Endometrial microvascular endothelial cells (primary cell): ENCODE results near the gene ZNF786. TPM values are rescaled to one million over a fixed set of nuclear protein-coding genes. Genes with fewer than 3 reads are reported as not detected.
"Not testable (repeated sequence)": the region's sequence is repeated elsewhere in the genome, so short reads cannot be mapped to it uniquely, and the experiment has no call there.

Experiments
- in situ Hi-C: cut with HindIII; loops from 2 replicates; pipeline ENCODE4 v1.10.0; 2017; ENCODE audit warnings: low sequenced_read_pairs, low pct_unique_long_range_greater_than_20kb; ENCODE audit errors: inconsistent ontology term
- total RNA-seq: library from RNA; depleted of rRNA; stranded (reverse); fragments of >200 nt; gene quantifications from one replicate; pipeline ENCODE4 v1.2.3, GENCODE V29; 2015; ENCODE audit errors: inconsistent ontology term

The ZNF786 gene
- total RNA-seq, 1 donor from 2014 or later = 4.6 TPM

DNA sequence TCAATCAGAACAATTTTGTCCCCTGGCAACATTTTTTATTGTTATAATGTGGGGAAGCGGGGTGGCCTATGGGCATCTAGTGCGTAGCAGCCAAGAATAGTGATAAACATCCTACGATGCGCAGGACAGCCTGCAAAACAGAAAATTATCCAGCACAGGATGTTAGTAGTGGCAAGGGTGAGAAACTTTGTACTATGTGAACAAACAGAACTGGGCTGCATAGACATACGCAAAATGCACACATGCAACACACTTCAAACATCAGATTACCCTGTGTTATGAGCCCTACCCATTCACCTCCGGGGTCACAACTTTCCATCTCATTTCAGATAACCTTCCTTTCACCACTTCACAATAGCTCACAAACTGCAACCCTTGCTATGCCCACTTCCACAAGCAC is 3.1 kb downstream of the ZNF786 start:
- in situ Hi-C loops = no loop called here

DNA sequence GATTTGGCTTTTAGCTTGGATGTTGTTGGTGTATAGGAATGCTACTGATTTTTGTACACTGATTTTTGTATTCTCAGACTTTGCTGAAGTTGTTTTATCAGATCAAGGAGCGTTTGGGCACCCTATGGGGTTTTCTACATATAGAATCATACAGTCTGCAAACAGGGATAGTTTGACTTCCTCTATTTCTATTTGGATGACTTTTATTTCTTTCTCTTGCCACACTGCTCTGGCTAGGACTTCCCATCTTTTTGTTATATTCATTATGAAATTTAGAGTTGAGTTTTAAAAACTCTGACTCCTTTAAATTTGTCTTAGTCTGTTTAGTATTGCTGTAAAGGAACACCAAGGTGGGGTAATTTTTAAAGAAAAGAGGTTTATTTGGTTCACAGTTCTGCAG is 4.7 kb downstream of the ZNF786 start:
- in situ Hi-C loops = no loop called here

DNA sequence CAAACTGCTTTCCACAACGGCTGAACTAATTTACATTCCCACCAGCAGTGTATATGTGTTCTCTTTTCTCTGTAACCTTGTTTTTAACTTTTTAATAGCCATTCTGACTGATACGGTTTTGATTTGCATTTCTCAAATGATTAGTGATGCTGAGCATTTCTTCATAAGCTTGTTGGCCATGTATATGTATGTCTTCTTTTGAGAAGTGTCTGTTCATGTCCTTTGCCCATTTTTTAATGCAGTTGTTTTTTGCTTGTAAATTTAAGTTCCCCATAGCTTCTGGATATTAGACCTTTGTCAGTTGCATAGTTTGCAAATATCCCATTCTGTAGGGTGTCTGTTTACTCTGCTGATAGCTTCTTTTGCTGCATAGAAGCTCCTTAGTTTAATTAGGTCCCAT is 6.1 kb downstream of the ZNF786 start:
- in situ Hi-C loops = no loop called here

DNA sequence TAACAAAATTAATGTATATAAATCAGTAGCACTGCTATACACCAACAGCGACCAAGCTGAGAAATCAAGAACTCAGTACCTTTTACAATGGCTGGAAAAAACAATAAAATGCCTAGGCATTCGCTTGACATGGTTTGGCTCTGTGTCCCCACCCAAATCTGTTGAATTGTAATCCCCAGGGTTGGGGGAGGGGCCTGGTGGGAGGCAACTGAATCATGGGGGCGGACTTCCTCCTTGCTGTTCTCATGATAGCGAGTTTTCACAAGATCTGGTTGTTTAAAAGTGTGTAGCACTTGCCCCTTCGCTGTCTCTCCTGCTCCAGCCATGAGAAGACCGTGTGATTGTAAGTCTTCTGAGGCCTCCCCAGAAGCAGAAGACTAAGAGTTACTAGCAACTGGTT is 8.6 kb downstream of the ZNF786 start:
- in situ Hi-C loops = no loop called here

DNA sequence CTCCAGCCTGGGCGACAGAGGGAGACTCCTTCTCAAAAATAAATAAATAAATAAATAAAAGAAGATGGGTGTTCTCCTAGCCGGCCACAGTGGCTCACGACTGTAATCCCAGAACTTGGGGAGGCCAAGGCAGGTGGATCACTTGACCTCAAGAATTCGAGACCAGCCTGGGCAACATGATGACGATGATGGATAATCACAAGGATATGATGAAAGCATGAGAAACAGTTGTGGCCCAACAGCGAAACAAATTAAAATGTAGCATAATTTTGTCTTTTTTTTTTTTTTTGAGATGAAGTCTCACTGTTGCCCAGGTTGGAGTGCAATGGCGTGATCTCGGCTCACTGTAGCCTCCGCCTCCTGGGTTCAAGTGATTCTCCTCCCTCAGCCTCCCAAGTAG is 12.9 kb downstream of the ZNF786 start:
- in situ Hi-C loops = no loop called here

DNA sequence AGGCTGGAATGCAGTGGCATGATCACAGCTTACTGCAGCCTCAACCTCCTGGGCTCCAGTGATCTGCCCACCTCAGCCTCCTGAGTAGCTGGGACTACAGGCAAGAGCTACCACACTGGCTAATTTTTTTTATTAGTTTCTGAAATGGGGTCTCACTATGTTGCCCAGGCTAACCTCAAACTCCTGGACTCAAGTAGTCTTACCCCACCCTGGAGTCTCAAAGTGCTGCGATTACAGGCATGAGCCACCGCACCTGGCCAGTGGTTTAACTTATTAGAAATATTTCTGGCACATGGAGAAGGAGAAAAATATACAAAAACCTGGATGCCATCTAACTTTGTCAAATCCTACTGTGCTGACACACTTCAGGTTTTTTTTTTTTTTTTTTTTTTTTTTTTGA is 15.2 kb downstream of the ZNF786 start:
- in situ Hi-C loops = no loop called here

DNA sequence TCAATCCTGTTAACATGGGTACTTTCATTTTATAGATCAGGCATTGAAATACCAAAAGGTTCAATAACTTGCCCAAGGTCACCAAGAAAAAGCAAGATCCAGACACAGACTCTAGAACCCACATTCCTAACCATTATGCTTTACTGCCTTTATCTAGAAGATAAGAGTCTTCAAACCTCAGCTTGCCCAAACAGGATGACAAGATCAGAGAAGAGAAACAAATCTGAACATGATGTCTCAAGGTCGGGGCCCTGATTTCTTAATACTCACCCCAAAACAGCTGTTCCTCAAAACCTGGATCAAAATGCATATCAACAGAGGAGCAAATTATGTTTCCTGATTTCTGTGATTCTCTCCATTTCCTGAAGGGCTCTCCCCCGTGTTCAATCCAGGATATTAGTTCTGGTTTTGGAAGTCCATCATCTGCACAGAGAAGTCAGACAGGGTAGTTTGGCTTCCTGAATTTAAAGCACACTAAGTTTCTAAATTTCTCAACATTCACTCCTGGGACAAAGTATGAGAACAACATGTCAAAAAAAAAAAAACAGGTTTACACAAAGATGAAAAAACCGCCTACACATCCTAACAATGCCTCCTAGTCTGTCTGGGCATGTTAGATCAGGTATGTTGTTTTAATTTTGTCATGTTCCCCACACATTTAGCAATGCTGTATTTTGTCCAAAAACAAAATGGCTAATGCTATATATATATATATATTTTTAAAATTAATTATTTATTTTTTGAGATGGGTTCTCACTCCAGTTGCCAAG is 16.2 kb downstream of the ZNF786 start:
- in situ Hi-C loops = no loop called here

DNA sequence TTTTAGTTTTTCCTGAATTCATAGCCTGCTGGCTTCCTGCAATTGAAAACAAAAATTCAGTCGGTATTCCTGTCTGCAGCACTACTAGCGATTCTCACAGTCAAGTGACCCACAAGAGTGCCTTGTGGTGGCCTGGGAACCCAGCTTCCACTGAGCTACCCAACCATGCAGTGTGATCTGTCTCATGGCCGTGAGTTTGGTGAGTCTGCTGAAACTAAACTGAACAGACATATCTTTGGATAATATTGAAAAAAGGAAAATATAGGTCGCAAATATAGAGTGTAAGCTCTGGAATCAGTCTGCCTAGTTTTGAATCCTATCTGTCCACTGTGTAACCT is 18.1 kb downstream of the ZNF786 start:
- in situ Hi-C loops = no loop called here

DNA sequence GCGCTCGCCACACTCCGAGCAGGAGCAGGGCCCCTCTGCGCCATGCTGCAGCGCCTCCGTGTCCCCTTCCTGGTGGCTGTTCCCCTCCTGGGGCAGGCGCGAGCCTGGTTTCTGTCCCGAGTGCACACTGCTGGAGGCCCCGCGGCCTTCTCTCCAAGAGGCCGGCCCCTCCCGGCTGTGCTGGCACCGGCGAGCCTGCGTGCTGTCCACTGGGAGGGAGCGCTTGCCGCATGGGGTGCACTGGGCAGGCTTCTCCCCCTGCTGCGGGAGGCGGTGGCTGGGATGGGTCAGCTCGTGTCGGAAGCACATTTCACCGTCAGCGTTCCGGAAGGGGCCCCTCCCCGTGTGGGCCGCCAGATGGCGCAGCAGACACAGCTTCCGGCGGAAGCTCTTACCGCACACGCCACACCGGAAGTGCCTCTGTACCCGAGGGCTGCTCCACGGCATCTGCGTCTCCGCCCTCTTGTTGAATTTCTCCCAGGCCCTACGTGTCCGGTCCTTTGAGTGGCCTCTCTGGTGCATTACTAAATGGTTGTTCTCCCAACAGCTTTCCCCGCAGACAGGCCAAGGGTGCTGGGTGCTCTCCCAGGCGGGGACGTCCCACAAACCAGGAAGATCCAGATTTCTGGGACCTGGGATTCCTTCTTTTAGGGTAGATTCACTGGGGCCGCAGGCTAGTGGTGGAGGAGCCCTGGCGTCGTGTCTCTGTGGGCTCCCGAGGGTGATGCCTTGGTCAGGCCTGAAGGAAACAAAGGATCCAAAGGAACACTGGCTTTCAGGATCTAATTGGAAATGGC is 18.7 kb downstream of the ZNF786 start:
- in situ Hi-C loops = no loop called here

DNA sequence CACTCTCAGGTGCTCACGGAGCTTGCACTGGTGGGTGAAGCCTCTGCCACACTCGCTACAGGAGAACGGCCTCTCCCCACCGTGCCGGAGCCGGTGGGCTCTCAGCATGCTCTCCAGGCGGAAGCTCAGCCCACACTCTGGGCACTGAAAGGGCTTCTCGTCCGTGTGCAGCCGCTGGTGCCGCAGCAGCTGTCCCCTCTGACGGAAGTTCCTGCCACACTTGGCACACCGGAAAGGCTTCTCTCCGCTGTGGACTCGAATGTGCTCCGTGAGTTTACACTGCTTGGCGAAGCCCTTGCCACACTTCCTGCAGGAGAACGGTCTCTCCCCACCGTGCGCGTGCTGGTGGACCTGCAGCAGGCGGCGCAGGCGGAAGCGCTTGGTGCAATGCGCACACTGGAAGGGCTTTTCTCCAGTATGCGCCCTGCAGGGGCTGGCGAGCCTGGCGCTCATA is 19.3 kb downstream of the ZNF786 start:
- in situ Hi-C loops = no loop called here

DNA sequence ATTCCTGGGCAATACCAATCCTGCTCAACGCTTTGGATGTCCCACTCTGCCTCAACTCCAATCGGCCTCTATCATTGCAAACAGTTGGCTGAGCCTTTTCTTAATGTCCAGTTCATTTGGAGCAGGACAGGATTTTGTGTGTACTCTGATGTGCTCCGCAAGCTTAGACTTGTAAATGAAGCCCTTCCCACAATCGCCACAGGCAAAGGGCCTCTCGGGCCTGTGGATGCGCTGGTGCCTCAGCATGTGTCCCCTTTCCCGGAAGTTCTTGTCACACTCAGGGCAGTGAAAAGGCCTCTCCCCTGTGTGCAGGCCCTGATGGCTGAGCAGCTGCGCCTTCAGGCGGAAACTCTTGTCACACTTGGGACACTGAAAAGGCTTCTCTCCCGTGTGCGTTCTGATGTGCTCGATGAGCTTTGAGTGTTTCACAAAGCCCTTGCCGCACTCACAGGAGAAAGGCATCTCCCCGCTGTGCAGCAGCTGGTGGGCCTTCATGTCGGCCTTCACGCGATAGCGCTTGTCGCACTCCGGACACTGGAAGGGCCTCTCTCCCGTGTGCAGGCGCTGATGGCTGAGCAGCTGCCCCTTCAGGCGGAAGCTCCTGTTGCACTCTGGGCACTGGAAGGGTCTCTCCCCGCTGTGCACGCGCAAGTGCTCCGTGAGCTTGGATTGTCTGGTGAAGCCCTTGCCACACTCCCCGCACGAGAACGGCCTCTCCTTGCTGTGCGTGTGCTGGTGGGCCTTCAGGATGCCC is 20.0 kb downstream of the ZNF786 start:
- in situ Hi-C loops = no loop called here

DNA sequence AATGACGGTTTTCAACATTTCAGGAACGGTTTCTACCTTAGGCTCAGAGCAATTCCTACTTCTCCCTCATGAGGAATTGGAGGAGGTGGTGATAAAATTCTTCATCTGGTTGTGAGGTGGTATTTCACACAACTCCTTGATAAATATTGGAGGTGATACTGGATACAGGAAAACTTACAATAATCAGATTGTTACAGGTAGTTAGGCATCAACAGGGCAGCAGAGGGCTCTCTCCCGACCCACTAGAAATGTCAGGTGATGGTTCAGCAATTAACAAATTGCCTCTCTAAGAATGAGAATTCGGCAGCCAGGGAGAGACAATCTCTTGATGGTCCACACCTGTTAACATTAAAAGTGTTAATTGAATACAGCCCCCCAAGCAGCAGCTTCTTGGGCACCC is 22.6 kb downstream of the ZNF786 start:
- in situ Hi-C loops = no loop called here

DNA sequence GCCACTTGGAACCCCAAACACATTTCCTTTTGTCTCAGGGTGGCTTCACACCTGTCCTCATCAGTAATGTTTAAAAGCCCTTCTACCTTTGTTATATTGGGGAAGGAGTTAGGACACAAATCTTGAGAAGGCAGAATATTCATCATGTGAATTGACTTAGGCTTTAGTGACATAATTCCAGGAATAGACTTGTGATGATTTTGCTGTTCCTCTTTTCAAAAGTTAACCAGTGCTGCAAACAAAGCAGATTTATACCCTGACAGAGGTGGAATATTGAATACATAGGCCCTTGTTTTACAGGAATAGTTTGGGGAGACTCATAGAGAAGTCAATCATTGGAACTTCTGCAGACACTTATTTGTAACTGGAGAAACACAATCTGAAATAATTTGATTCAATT is 27.0 kb downstream of the ZNF786 start:
- in situ Hi-C loops = no loop called here

DNA sequence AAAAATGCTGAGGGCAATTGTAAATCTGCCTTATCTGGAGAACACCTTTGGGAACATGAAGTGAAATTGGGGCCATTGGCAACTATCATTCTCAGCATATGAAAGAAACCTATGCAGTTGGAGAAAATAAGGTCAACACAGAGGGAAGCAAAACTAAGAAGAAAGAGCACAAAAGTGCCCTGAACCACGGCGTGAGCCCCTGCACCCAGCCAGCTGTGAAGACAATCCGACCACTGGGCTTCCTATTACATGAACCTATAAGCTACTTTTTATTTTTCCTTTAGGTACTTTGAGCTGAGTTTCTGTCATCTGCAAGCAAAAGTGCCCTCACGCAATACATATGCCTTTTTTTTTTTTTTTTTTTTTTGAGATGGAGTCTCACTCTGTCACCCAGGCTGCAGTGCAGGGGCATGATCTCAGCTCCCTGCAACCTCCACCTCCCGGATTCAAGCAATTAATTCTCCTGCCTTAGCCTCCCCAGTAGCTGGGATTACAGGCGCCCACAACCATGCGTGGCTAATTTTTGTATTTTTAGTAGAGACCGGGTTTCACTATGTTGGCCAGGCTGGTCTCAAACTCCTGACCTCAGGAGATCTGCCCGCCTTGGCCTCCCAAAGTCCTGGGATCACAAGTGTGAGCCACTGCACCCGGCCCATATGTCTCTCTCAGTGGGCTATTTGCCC is 28.2 kb downstream of the ZNF786 start:
- in situ Hi-C loops = not testable (repeated sequence)

DNA sequence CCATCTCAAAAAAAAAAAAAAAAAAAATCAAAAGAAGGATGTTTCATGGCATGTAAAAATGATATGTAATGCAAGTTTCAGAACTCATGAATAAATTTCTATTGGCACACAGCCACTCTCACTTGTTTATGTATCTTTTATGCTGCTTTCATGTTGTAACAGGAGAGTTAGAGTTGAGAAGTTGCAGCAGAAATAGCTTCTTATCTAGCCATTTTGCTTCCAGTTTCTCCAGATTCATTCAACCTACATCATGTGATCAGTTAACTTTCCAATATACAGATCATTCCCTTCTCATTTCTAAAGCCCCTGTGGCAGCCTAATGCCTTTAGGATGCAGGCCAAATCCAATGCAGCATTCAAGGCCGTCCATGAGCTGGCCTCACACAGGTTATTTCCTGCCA is 30.4 kb downstream of the ZNF786 start:
- in situ Hi-C loops = no loop called here

DNA sequence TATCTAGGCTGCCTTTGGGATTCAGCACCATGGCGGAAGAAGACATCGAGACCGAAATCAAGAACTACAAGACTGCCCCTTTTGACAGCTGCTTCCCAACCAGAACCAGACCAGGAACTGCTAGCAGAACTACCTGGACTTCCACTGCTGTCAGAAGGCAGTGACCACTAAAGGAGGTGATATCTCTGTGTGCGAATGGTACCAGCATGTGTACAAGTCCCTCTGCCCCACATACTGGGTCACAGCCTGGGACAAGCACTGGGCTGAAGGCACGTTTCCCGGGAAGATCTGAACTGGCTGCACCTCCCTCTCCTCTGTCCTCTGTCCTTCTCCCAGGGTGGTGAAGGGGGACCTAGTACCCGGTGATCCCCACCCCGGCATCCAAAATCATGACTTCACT is 36.6 kb downstream of the ZNF786 start:
- in situ Hi-C loops = no loop called here

DNA sequence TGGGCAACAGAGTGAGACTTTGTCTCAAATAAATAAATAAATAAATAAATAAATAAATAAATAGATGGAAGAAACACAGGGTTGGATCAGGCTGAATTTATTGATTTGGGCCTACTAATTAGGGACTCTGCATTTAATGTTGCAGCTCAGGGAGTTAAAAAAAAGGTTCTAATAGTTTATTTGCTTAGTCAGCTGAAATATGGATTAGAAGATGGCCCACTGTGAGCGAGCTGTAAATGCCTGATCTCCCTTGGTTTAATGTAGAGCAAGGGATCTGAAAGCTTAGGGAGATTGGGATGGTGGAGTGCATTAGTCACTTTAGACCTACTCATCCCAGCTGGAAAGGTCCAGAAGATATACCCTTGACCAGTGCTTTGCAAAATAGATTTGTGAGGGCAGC is 37.1 kb downstream of the ZNF786 start:
- in situ Hi-C loops = no loop called here

DNA sequence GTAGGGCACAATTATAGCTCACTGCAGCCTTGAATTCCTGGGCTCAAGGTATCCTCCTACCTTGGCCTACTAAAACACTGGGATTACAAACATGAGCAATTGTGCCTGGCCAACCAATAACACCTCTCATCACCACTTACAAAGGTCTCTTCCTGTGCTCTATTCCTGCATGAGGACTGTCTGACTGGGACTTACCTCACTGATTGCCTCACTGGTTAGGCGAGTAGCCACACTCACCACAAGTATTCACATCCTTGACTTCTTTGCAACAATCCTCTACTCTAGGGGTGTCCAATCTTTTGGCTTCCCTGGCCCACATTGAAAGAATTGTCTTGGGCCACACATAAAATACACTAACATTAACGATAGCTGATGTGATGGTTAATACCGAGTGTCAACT is 39.6 kb downstream of the ZNF786 start:
- in situ Hi-C loops = no loop called here

DNA sequence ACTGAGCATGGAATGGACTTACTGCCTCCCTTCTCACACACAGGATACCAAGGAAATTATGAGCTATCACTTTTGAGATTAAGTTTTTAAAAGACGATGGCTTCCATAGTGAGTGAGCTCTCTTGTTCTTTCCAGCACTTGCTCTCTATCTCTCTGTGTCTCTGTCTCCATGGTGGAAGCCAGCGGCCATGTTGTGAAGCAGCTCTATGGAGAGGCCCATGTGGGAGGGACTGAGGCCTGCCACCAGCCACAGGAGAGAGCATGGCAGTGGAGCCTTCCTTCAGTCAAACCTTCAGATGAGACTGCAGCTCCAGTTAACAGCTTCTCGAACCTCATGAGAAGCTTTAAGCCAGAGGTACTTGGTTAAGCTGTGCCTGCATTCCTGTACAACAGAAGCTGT is 41.7 kb downstream of the ZNF786 start:
- in situ Hi-C loops = no loop called here
